PFSK-1 (cell line): ENCODE results near the gene RIC3.

Experiments
- FOXP2 ChIP-seq: optimal IDR thresholded peaks from 2 replicates; pipeline ENCODE3; 2011; ENCODE audit warnings: borderline replicate concordance, control low read depth, inconsistent platforms; ENCODE audit not compliant: insufficient read depth; ENCODE audit errors: extremely low read length, extremely low read depth
- POLR2AphosphoS5 ChIP-seq: IDR thresholded peaks from 2 replicates; pipeline ENCODE4 v1.6.1; 2012; ENCODE audit warnings: low read depth, mild to moderate bottlenecking, control low read depth, low read length, moderate library complexity
- SIN3A ChIP-seq: IDR thresholded peaks from 2 replicates; pipeline ENCODE4 v1.6.1; 2012; ENCODE audit warnings: mild to moderate bottlenecking, low read length, moderate library complexity, borderline replicate concordance; ENCODE audit not compliant: insufficient read depth
- TAF1 ChIP-seq: IDR thresholded peaks from 2 replicates; pipeline ENCODE4 v1.6.1; 2012; ENCODE audit warnings: low read length, control low read depth, borderline replicate concordance; ENCODE audit not compliant: insufficient read depth

- no peak for TF ChIP-seq SIN3A
- TF ChIP-seq TAF1, result no peak
- no peak for TF ChIP-seq FOXP2
- TF ChIP-seq POLR2AphosphoS5, result no peak
Measured at GRCh38 chr11:8068605-8069221, 100.1 kb downstream of the RIC3 start.
